IMR-90 (cell line): ENCODE data around the gene CASZ1. TPM values are rescaled to one million over a fixed set of nuclear protein-coding genes. Genes with fewer than 3 reads are reported as not detected.
A peak's percentile ranks its signal among the peaks of the same experiment; 100 is the strongest.

Experiments used
- ATAC-seq: fragments of 200-7000 bp; cut with Tn5 transposase; 2 replicates; pipeline ENCODE4 v1.9.1; 2020; ENCODE audit warnings: low read depth, mild to moderate bottlenecking, moderate library complexity
- BruUV-seq: library from RNA; stranded (reverse); fragments of 400-500 nt; replicated peaks from 2 replicates; lab custom pipeline; 2021; lab: Mats Ljungman, UMichigan
- CTCF ChIA-PET: fragments of 300-600 bp; formaldehyde crosslinking; extraction: SDS; loops from one replicate; lab custom pipeline; 2021; ENCODE audit warnings: antibody characterized with exemption; lab: Yijun Ruan, JAX
- POLR2A ChIA-PET: fragments of 300-600 bp; sonication (Branson Sonifier 250); formaldehyde crosslinking; loops from one replicate; lab custom pipeline; 2022; ENCODE audit warnings: antibody characterized with exemption; ENCODE audit not compliant: unreplicated experiment; lab: Charles Lee
- DNase-seq: peaks from one replicate; pipeline ENCODE4 v3.0.0; 2013
- H2AFZ ChIP-seq: replicated peaks from 2 replicates; pipeline ENCODE3; 2013; ENCODE audit warnings: low read length, mild to moderate bottlenecking; ENCODE audit not compliant: poor library complexity
- H2AK5ac ChIP-seq: 2 replicates; pipeline ENCODE4 v1.6.1; 2013; ENCODE audit warnings: low read depth, low read length, inconsistent platforms
- H2AK9ac ChIP-seq: replicated peaks from 2 replicates; pipeline ENCODE3; 2013; ENCODE audit warnings: mild to moderate bottlenecking, low read depth, low read length, moderate library complexity; ENCODE audit not compliant: poor library complexity
- H2BK120ac ChIP-seq: 2 replicates; pipeline ENCODE4 v1.6.1; 2013; ENCODE audit warnings: low read depth, low read length, inconsistent platforms
- H2BK15ac ChIP-seq: 3 replicates; pipeline ENCODE4 v1.6.1; 2013; ENCODE audit warnings: low read depth, low read length, inconsistent platforms
- H2BK20ac ChIP-seq: 2 replicates; pipeline ENCODE4 v1.6.1; 2013; ENCODE audit warnings: low read depth, mild to moderate bottlenecking, inconsistent platforms, low read length, moderate library complexity
- H2BK5ac ChIP-seq: 2 replicates; pipeline ENCODE4 v1.6.1; 2013; ENCODE audit warnings: mild to moderate bottlenecking, low read depth, low read length, inconsistent platforms; ENCODE audit not compliant: poor library complexity, severe bottlenecking
- H3K14ac ChIP-seq: replicated peaks from 2 replicates; pipeline ENCODE4 v1.6.1; 2013; ENCODE audit warnings: low read depth, low read length, inconsistent platforms
- H3K18ac ChIP-seq: 2 replicates; pipeline ENCODE4 v1.6.1; 2013; ENCODE audit warnings: low read depth, low read length, control low read depth
- H3K23ac ChIP-seq: 2 replicates; pipeline ENCODE4 v1.6.1; 2013; ENCODE audit warnings: low read depth, low read length, inconsistent platforms
- H3K27ac ChIP-seq: 2 replicates; pipeline ENCODE4 v1.5.1; 2013; ENCODE audit warnings: mild to moderate bottlenecking, control low read depth, low read length; ENCODE audit not compliant: insufficient read depth
- H3K27me3 ChIP-seq: 2 replicates; pipeline ENCODE4 v1.6.1; 2013; ENCODE audit warnings: low read length; ENCODE audit not compliant: control insufficient read depth, insufficient read depth
- H3K36me3 ChIP-seq: 2 replicates; pipeline ENCODE4 v1.6.1; 2013; ENCODE audit warnings: low read length, mixed read lengths; ENCODE audit not compliant: control insufficient read depth, insufficient read depth
- H3K4ac ChIP-seq: 2 replicates; pipeline ENCODE4 v1.6.1; 2013; ENCODE audit warnings: low read depth, low read length, inconsistent platforms
- H3K4me1 ChIP-seq: 2 replicates; pipeline ENCODE4 v1.6.1; 2013; ENCODE audit warnings: low read length, mixed read lengths; ENCODE audit not compliant: control insufficient read depth, insufficient read depth
- H3K4me2 ChIP-seq: 2 replicates; pipeline ENCODE4 v1.6.1; 2013; ENCODE audit warnings: low read depth, mild to moderate bottlenecking, control low read depth, low read length, moderate library complexity
- H3K4me3 ChIP-seq: 2 replicates; pipeline ENCODE4 v1.5.1; 2013; ENCODE audit warnings: low read depth, mild to moderate bottlenecking, control low read depth, low read length, moderate library complexity; ENCODE audit not compliant: insufficient read depth
- H3K56ac ChIP-seq: 2 replicates; pipeline ENCODE4 v1.6.1; 2013; ENCODE audit warnings: low read length, inconsistent platforms; ENCODE audit not compliant: insufficient read depth; ENCODE audit errors: extremely low read depth
- H3K79me1 ChIP-seq, 2 experiments: 2 replicates each; pipeline ENCODE4 v1.6.1; 2013; ENCODE audit warnings: low read length in 2 of 2, inconsistent platforms in 1 of 2, low read depth in 1 of 2
- H3K9ac ChIP-seq: 2 replicates; pipeline ENCODE4 v1.6.1; 2013; ENCODE audit warnings: low read depth, low read length, control low read depth
- H3K9me1 ChIP-seq: 2 replicates; pipeline ENCODE4 v1.6.1; 2013; ENCODE audit warnings: low read length, inconsistent platforms; ENCODE audit not compliant: insufficient read depth
- H3K9me3 ChIP-seq: 2 replicates; pipeline ENCODE4 v1.6.1; 2013; ENCODE audit warnings: low read length; ENCODE audit not compliant: control insufficient read depth, insufficient read depth
- H4K20me1 ChIP-seq: 2 replicates; pipeline ENCODE4 v1.6.1; 2013; ENCODE audit warnings: low read length, inconsistent platforms; ENCODE audit not compliant: insufficient read depth
- H4K5ac ChIP-seq: 2 replicates; pipeline ENCODE4 v1.6.1; 2013; ENCODE audit warnings: mild to moderate bottlenecking, low read depth, low read length, control low read depth
- H4K8ac ChIP-seq, 2 experiments: 2 replicates each; pipeline ENCODE4 v1.6.1; 2013; ENCODE audit warnings: low read depth in 2 of 2, low read length in 2 of 2, control low read depth in 1 of 2, inconsistent platforms in 1 of 2
- H4K91ac ChIP-seq: 2 replicates; pipeline ENCODE4 v1.6.1; 2013; ENCODE audit warnings: low read depth, low read length, inconsistent platforms; ENCODE audit not compliant: insufficient read depth
- CEBPB ChIP-seq: IDR thresholded peaks from 2 replicates; pipeline ENCODE4 v1.6.1; 2012; ENCODE audit warnings: low read depth, low read length, improper control_type of control experiment
- ELK1 ChIP-seq: fragments of 150-350 bp; IDR thresholded peaks from 2 replicates; pipeline ENCODE4 v1.6.1; 2016; ENCODE audit warnings: low read depth, mild to moderate bottlenecking, low read length, moderate library complexity, borderline replicate concordance
- FOS ChIP-seq: fragments of 150-350 bp; IDR thresholded peaks from 2 replicates; pipeline ENCODE4 v1.6.1; 2016; ENCODE audit warnings: low read depth, low read length
- MXI1 ChIP-seq: IDR thresholded peaks from 2 replicates; pipeline ENCODE4 v1.6.1; 2012; ENCODE audit warnings: low read depth, mild to moderate bottlenecking, low read length, moderate library complexity, borderline replicate concordance
- WGBS, 2 experiments: methylation state at CpG; one replicate each; pipeline versions ENCODE4 v1.1.5 to v1.1.7; 2013; ENCODE audit warnings: missing lambda C conversion rate in 2 of 2; ENCODE audit not compliant: insufficient read length in 1 of 2; ENCODE audit errors: extremely low coverage in 2 of 2; 5-methylcytosine and 5-hydroxymethylcytosine counted together
- dilution Hi-C: fragments of 300-500 bp; cut with HindIII; formaldehyde crosslinking; loops from one replicate; pipeline ENCODE4 v1.14.3; 2018; ENCODE audit warnings: low sequenced_read_pairs; ENCODE audit not compliant: unreplicated experiment
- in situ Hi-C: fragments of 300-500 bp; cut with MboI; formaldehyde crosslinking; loops from 3 replicates; pipeline ENCODE4 v1.14.3; 2019; ENCODE audit warnings: low sequenced_read_pairs, inconsistent platforms, mixed read lengths
- intact Hi-C: fragments of 100-400 bp; cut with micrococcal nuclease; formaldehyde crosslinking; loops from 2 replicates; pipeline ENCODE4 v1.10.0; 2022
- polyA plus RNA-seq, 3 experiments: library from polyadenylated mRNA; depleted of rRNA; stranded (reverse); fragments of >200 nt; gene quantifications; 2 replicates each; pipeline ENCODE4 v1.2.3, GENCODE V29; 2012; ENCODE audit warnings: low replicate concordance in 1 of 3
- total RNA-seq: library from RNA; depleted of rRNA; stranded (reverse); fragments of >200 nt; gene quantifications from 2 replicates; pipeline ENCODE4 v1.2.3, GENCODE V29; 2012

The CASZ1 gene
- total and polyA plus RNA-seq, 2 of the 4 experiments (the other 2 are of a cell fraction): 0.18 to 0.24 TPM

- ChIA-PET CTCF (no interaction called here), POLR2A (no interaction called here)
- TF ChIP-seq MXI1 (no peak), ELK1 (no peak), CEBPB (no peak), FOS (no peak)
- no peak overlapping the region for H4K8ac ChIP-seq
- in situ Hi-C loops: no loop called here
- H3K56ac ChIP-seq: no peak overlapping the region
- no peaks in the 10 kb centered on the region for H3K79me1 ChIP-seq
- no peak overlapping the region for H3K14ac ChIP-seq
- H3K18ac ChIP-seq: no peak overlapping the region
- no peak overlapping the region for H2AK9ac ChIP-seq
- DNase-seq: no peak
- H3K27ac ChIP-seq: no peak overlapping the region
- H3K9me1 ChIP-seq: no peaks in the 10 kb centered on the region
- no peak for ATAC-seq
- H2BK15ac ChIP-seq: no peak overlapping the region
- no peak overlapping the region for H2AK5ac ChIP-seq
- no peak overlapping the region for H4K91ac ChIP-seq
- no peak overlapping the region for H3K9ac ChIP-seq
- H3K4ac ChIP-seq: no peak overlapping the region
- no peak overlapping the region for H4K5ac ChIP-seq
- no peak overlapping the region for H2BK20ac ChIP-seq
- H3K9me3 ChIP-seq: no peaks in the 10 kb centered on the region
- H2BK5ac ChIP-seq: no peak overlapping the region
- H2AFZ ChIP-seq: peak overlapping the region; percentile 32
- no peaks in the 10 kb centered on the region; the same call in 1 of the 2 replicates for H3K4me1 ChIP-seq
- no peak overlapping the region for H3K4me3 ChIP-seq
- dilution Hi-C loops: no loop called here
- no peak overlapping the region for H3K4me2 ChIP-seq
- H3K36me3 ChIP-seq: no peaks in the 10 kb centered on the region
- H3K23ac ChIP-seq: no peak overlapping the region
- intact Hi-C loops: no loop called here
- H4K20me1 ChIP-seq: no peaks in the 10 kb centered on the region
- 73% methylated on average over 2 of the region's 19 CpGs; no CpG with 5 or more reads in 1 of the 2 experiments for WGBS, 2 experiments
- H3K27me3 ChIP-seq: peaks cover 13% of the 10 kb centered on the region; the same call in 1 of the 2 replicates
- no peak overlapping the region for H2BK120ac ChIP-seq
- BruUV-seq: no TSS peak
These were observed 123.2 kb downstream of the CASZ1 start for GRCh38 chr1:10673109-10673711.
